Vagina (tissue), 2 donors: ENCODE measurements around the gene CIROP.

Experiments used
- POLR2A ChIP-seq, 2 donors: fragments of 450-650 bp; IDR thresholded peaks; one replicate each; pipeline ENCODE4 v1.6.1; 2017; ENCODE audit warnings: antibody characterized with exemption in 2 of 2, mild to moderate bottlenecking in 2 of 2, moderate library complexity in 2 of 2
- POLR2AphosphoS5 ChIP-seq, 2 donors: sonication (generic); formaldehyde crosslinking; IDR thresholded peaks; one replicate each; pipeline ENCODE4 v1.9.0; 2017; ENCODE audit warnings: antibody characterized with exemption in 2 of 2, mild to moderate bottlenecking in 2 of 2, low read depth in 1 of 2; ENCODE audit not compliant: insufficient read depth in 1 of 2
- TF ChIP-seq, protein P1 (sequence below), 3 experiments: fragments of 450-650 bp in 2 of 3; fragments of 200-600 bp in 1 of 3; sonication (generic) in 1 of 3; IDR thresholded peaks; one replicate each; pipeline ENCODE4 v1.5.1; 2017 to 2019; ENCODE audit warnings: antibody characterized with exemption in 3 of 3, mild to moderate bottlenecking in 2 of 3, moderate library complexity in 2 of 3

- TF ChIP-seq, protein P1, sequence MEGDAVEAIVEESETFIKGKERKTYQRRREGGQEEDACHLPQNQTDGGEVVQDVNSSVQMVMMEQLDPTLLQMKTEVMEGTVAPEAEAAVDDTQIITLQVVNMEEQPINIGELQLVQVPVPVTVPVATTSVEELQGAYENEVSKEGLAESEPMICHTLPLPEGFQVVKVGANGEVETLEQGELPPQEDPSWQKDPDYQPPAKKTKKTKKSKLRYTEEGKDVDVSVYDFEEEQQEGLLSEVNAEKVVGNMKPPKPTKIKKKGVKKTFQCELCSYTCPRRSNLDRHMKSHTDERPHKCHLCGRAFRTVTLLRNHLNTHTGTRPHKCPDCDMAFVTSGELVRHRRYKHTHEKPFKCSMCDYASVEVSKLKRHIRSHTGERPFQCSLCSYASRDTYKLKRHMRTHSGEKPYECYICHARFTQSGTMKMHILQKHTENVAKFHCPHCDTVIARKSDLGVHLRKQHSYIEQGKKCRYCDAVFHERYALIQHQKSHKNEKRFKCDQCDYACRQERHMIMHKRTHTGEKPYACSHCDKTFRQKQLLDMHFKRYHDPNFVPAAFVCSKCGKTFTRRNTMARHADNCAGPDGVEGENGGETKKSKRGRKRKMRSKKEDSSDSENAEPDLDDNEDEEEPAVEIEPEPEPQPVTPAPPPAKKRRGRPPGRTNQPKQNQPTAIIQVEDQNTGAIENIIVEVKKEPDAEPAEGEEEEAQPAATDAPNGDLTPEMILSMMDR (IDR thresholded peaks at IDR 0.05): peak; percentile 19 to 44 (median 33)
- no peak for TF ChIP-seq POLR2A (IDR thresholded peaks at IDR 0.05)
- no peak for TF ChIP-seq POLR2AphosphoS5 (IDR thresholded peaks at IDR 0.05; ENCODE audit: insufficient read depth in 1 of 2, low read depth in 1 of 2)
Observed at GRCh38 chr14:23056145-23056955, 48.4 kb downstream of the CIROP start.
